OCI-LY7 (cell line): ENCODE measurements around the gene GPC4. TPM values are rescaled to one million over a fixed set of nuclear protein-coding genes. Genes with fewer than 3 reads are reported as not detected.

Source experiments
- BruUV-seq: library from RNA; stranded (reverse); fragments of 400-500 nt; replicated peaks from 2 replicates; lab custom pipeline; 2021; lab: Mats Ljungman, UMichigan
- CTCF ChIA-PET: fragments of 300-600 bp; sonication (Branson Sonifier 250); formaldehyde crosslinking; loops from one replicate; lab custom pipeline; 2022; ENCODE audit warnings: antibody characterized with exemption; ENCODE audit not compliant: unreplicated experiment; lab: Charles Lee
- POLR2A ChIA-PET: fragments of 300-600 bp; sonication (Branson Sonifier 250); formaldehyde crosslinking; loops from one replicate; lab custom pipeline; 2022; ENCODE audit warnings: antibody characterized with exemption; lab: Charles Lee
- DNase-seq: peaks from one replicate; pipeline ENCODE4 v3.0.0-alpha.2; 2015; ENCODE audit warnings: low spot score
- H2AFZ ChIP-seq: fragments of 200-600 bp; sonication (generic), shearing (Covaris generic); 2 replicates; pipeline ENCODE4 v1.6.1; 2014; ENCODE audit warnings: mild to moderate bottlenecking, antibody characterized with exemption, low read length, moderate library complexity
- H3K27ac ChIP-seq: fragments of 200-600 bp; sonication (generic); 2 replicates; pipeline ENCODE4 v1.5.1; 2014; ENCODE audit warnings: mixed run types, low read depth, mild to moderate bottlenecking, moderate library complexity, low read length, inconsistent platforms; ENCODE audit not compliant: poor library complexity, severe bottlenecking
- H3K36me3 ChIP-seq: fragments of 200-600 bp; sonication (generic); 2 replicates; pipeline ENCODE4 v1.6.1; 2014; ENCODE audit warnings: mild to moderate bottlenecking, antibody characterized with exemption, low read length, moderate library complexity, mixed read lengths; ENCODE audit not compliant: insufficient read depth
- H3K4me1 ChIP-seq: fragments of 200-600 bp; sonication (generic); 2 replicates; pipeline ENCODE4 v1.5.1; 2014; ENCODE audit warnings: mild to moderate bottlenecking, low read length; ENCODE audit not compliant: insufficient read depth, poor library complexity, severe bottlenecking
- H3K4me2 ChIP-seq: fragments of 200-600 bp; sonication (generic); 2 replicates; pipeline ENCODE4 v1.6.1; 2014; ENCODE audit warnings: mild to moderate bottlenecking, low read length
- H3K4me3 ChIP-seq: fragments of 200-600 bp; sonication (generic); 2 replicates; pipeline ENCODE4 v1.5.1; 2014; ENCODE audit warnings: mild to moderate bottlenecking, low read depth, low read length; ENCODE audit not compliant: poor library complexity, severe bottlenecking
- H3K79me2 ChIP-seq: fragments of 200-600 bp; sonication (generic); 2 replicates; pipeline ENCODE4 v1.6.1; 2016; ENCODE audit warnings: low read depth, mild to moderate bottlenecking, low read length, moderate library complexity, mixed read lengths; ENCODE audit not compliant: insufficient read depth
- H3K9me2 ChIP-seq: fragments of 200-600 bp; sonication (generic); 2 replicates; pipeline ENCODE4 v1.6.1; 2016; ENCODE audit warnings: mild to moderate bottlenecking, low read length, mixed read lengths; ENCODE audit not compliant: insufficient read depth
- H3K9me3 ChIP-seq: fragments of 200-600 bp; sonication (generic); 2 replicates; pipeline ENCODE4 v1.6.1; 2014; ENCODE audit warnings: mild to moderate bottlenecking, mixed run types, low read length, mixed read lengths
- H4K20me1 ChIP-seq: fragments of 200-600 bp; sonication (generic); 2 replicates; pipeline ENCODE4 v1.6.1; 2014; ENCODE audit warnings: mild to moderate bottlenecking, antibody characterized with exemption, low read length, moderate library complexity, mixed read lengths; ENCODE audit not compliant: insufficient read depth
- CTCF ChIP-seq: fragments of 200-600 bp; sonication (generic); conservative IDR thresholded peaks from 2 replicates; pipeline ENCODE4 v1.5.1; 2014; ENCODE audit warnings: mild to moderate bottlenecking, antibody characterized with exemption, low read length, moderate library complexity, mixed read lengths
- EZH2phosphoT487 ChIP-seq: fragments of 200-600 bp; sonication (generic); IDR thresholded peaks from 2 replicates; pipeline ENCODE4 v1.6.1; 2018; ENCODE audit warnings: low read depth, borderline replicate concordance, mild to moderate bottlenecking, mixed run types, antibody characterized with exemption, low read length, moderate library complexity, mixed read lengths
- intact Hi-C: fragments of 100-400 bp; cut with micrococcal nuclease; formaldehyde crosslinking; loops from one replicate; pipeline ENCODE4 v1.10.0; 2022; ENCODE audit not compliant: unreplicated experiment
- total RNA-seq, 2 experiments: library from RNA; depleted of rRNA in 1 of 2; stranded (reverse); fragments of >200 nt in 1 of 2; shearing (Covaris generic) in 1 of 2; gene quantifications; 2 replicates each; pipeline ENCODE4 v1.2.3, GENCODE V29; 2014 to 2022

Gene GPC4
- total RNA-seq, 2 experiments from 2014 or later, result not detected

GRCh38 chrX:133389975-133390374, 25.3 kb downstream of the GPC4 start:
- no peak overlapping the region for H3K27ac ChIP-seq
- no peaks in the 10 kb centered on the region for H3K9me2 ChIP-seq
- H3K4me2 ChIP-seq, result no peak overlapping the region
- H3K79me2 ChIP-seq, result no peaks in the 10 kb centered on the region
- TF ChIP-seq EZH2phosphoT487, result no peak
- TF ChIP-seq CTCF, result no peak
- ChIA-PET POLR2A (no interaction called here), CTCF (no interaction called here)
- H3K4me1 ChIP-seq, result no peaks in the 10 kb centered on the region
- no peak for DNase-seq
- intact Hi-C loops, result no loop called here
- BruUV-seq, result no TSS peak
- no peaks in the 10 kb centered on the region for H3K9me3 ChIP-seq
- H2AFZ ChIP-seq, result no peak overlapping the region
- no peaks in the 10 kb centered on the region for H4K20me1 ChIP-seq
- no peak overlapping the region for H3K4me3 ChIP-seq
- no peaks in the 10 kb centered on the region for H3K36me3 ChIP-seq

- no peak overlapping the region for H3K4me2 ChIP-seq
- H3K4me1 ChIP-seq, result peaks cover 13% of the 10 kb centered on the region
- H3K9me2 ChIP-seq, result no peaks in the 10 kb centered on the region
- no peaks in the 10 kb centered on the region for H3K36me3 ChIP-seq
- H3K27ac ChIP-seq, result no peak overlapping the region
- no TSS peak for BruUV-seq
- no peak for DNase-seq
- H2AFZ ChIP-seq, result no peak overlapping the region
- POLR2A ChIA-PET, result no interaction called here
- no peak overlapping the region for H3K4me3 ChIP-seq
- no peaks in the 10 kb centered on the region for H4K20me1 ChIP-seq
- H3K79me2 ChIP-seq, result no peaks in the 10 kb centered on the region
- TF ChIP-seq CTCF, result no peak
- TF ChIP-seq EZH2phosphoT487, result no peak
- no peaks in the 10 kb centered on the region for H3K9me3 ChIP-seq
- CTCF ChIA-PET, result no interaction called here
- intact Hi-C loops, result no loop called here
Measured at GRCh38 chrX:133384454-133384853, 30.8 kb downstream of the GPC4 start.

- intact Hi-C loops, result no loop called here
- ChIA-PET POLR2A (no interaction called here), CTCF (no interaction called here)
- DNase-seq, result peak; percentile 10
- Histone ChIP-seq H3K36me3 (no peaks in the 10 kb centered on the region), H3K4me3 (no peak overlapping the region), H3K9me3 (no peaks in the 10 kb centered on the region), H3K79me2 (no peaks in the 10 kb centered on the region), H3K4me1 (peaks cover 13% of the 10 kb centered on the region), H2AFZ (no peak overlapping the region), H3K4me2 (no peak overlapping the region), H3K27ac (peak overlapping the region; percentile 28), H3K9me2 (no peaks in the 10 kb centered on the region), H4K20me1 (no peaks in the 10 kb centered on the region)
- BruUV-seq, result no TSS peak
- TF ChIP-seq EZH2phosphoT487 (no peak), CTCF (no peak)
Measured at GRCh38 chrX:133380711-133381619, 34.3 kb downstream of the GPC4 start.
